Measurements from ENCODE around the gene DTWD1.
"Not testable (repeated sequence)": the region's sequence is repeated elsewhere in the genome, so short reads cannot be mapped to it uniquely, and the experiment has no call there.

The DTWD1 gene

GRCh38 chr15:49649987-49650386 lies 29.1 kb downstream of the DTWD1 start:
- no peak for DNase-seq

- no peak for DNase-seq
Measured at GRCh38 chr15:49650676-49651075, 29.8 kb downstream of the DTWD1 start.

- no peak for DNase-seq
Measured at GRCh38 chr15:49652922-49653321, 32.1 kb downstream of the DTWD1 start.

GRCh38 chr15:49656734-49657133 lies 35.9 kb downstream of the DTWD1 start:
- DNase-seq: no peak

GRCh38 chr15:49664716-49665115 lies 43.9 kb downstream of the DTWD1 start:
- DNase-seq: no peak

- not testable (repeated sequence) for DNase-seq
Measured at GRCh38 chr15:49666486-49666885, 45.6 kb downstream of the DTWD1 start.

GRCh38 chr15:49669288-49669687 lies 48.4 kb downstream of the DTWD1 start:
- no peak for DNase-seq

- no peak for DNase-seq
Measured at GRCh38 chr15:49673861-49674260, 53.0 kb downstream of the DTWD1 start.

- no peak for DNase-seq
Measured at GRCh38 chr15:49674370-49674769, 53.5 kb downstream of the DTWD1 start.

- no peak for DNase-seq
Measured at GRCh38 chr15:49675041-49675440, 54.2 kb downstream of the DTWD1 start.

- DNase-seq: no peak
Measured at GRCh38 chr15:49678655-49679054, 57.8 kb downstream of the DTWD1 start.

- no peak for DNase-seq
Measured at GRCh38 chr15:49686599-49686998, 65.8 kb downstream of the DTWD1 start.

- no peak for DNase-seq
Measured at GRCh38 chr15:49688135-49688790, 67.4 kb downstream of the DTWD1 start.

- no peak for DNase-seq
Measured at GRCh38 chr15:49692514-49693090, 71.8 kb downstream of the DTWD1 start.

GRCh38 chr15:49693498-49693897 lies 72.7 kb downstream of the DTWD1 start:
- DNase-seq: no peak

GRCh38 chr15:49696433-49696832 lies 75.6 kb downstream of the DTWD1 start:
- no peak for DNase-seq

- DNase-seq: no peak
Measured at GRCh38 chr15:49697121-49697520, 76.3 kb downstream of the DTWD1 start.

- DNase-seq: not testable (repeated sequence)
Measured at GRCh38 chr15:49702982-49703381, 82.1 kb downstream of the DTWD1 start.

Data from CD4-positive, alpha-beta T cell treated with Interleukin-10 for 1 hour (primary cell).